Psoas muscle (tissue), 8 donors: ENCODE measurements around the gene NOL11. TPM values are rescaled to one million over a fixed set of nuclear protein-coding genes. Genes with fewer than 3 reads are reported as not detected.
A peak's percentile ranks its signal among the peaks of the same experiment; 100 is the strongest.

Experiments
- ATAC-seq, 4 donors: fragments of 200-7000 bp; cut with Tn5 transposase; one replicate each; pipeline ENCODE4 v1.9.1; 2020; ENCODE audit warnings: moderate library complexity in 3 of 4, mild to moderate bottlenecking in 2 of 4
- DNase-seq, 2 donors: peaks; one replicate each; pipeline ENCODE4 v3.0.0-alpha.2; 2020
- H3K27ac ChIP-seq: fragments of 200-600 bp; one replicate; pipeline ENCODE4 v1.8.0; 2022
- H3K27me3 ChIP-seq, 3 donors: fragments of 200-600 bp in 1 of 3; one replicate each; pipeline versions ENCODE4 v1.6.1 to v1.8.0; 2013 to 2022; ENCODE audit warnings: low read length in 2 of 3, mild to moderate bottlenecking in 2 of 3, moderate library complexity in 1 of 3; ENCODE audit not compliant: insufficient read depth in 3 of 3
- H3K36me3 ChIP-seq, 2 donors: fragments of 200-600 bp in 1 of 2; one replicate each; pipeline versions ENCODE4 v1.6.1 to v1.8.0; 2013 to 2022; ENCODE audit warnings: low read depth in 1 of 2, mild to moderate bottlenecking in 1 of 2, moderate library complexity in 1 of 2; ENCODE audit not compliant: insufficient read depth in 1 of 2
- H3K4me1 ChIP-seq: fragments of 200-600 bp; one replicate; pipeline ENCODE4 v1.8.0; 2022
- H3K4me3 ChIP-seq: fragments of 200-600 bp; one replicate; pipeline ENCODE4 v1.8.0; 2022; ENCODE audit warnings: mild to moderate bottlenecking
- H3K9me3 ChIP-seq: fragments of 200-600 bp; one replicate; pipeline ENCODE4 v1.8.0; 2022
- WGBS, 3 donors: extraction: QIAGEN DNeasy Blood & Tissue Kit; methylation state at CpG; one replicate each; pipeline versions ENCODE4 v1.1.6 to v1.1.7; 2013; 5-methylcytosine and 5-hydroxymethylcytosine counted together
- intact Hi-C, 2 donors: fragments of 100-400 bp; cut with DNase I; formaldehyde crosslinking; loops; one replicate each; pipeline versions ENCODE4 v1.11.0 to v1.14.2; 2022
- long read RNA-seq, 2 donors: library from polyadenylated mRNA; unstranded; transcript quantifications; one replicate each; pipeline ENCODE4 v2.0.0, GENCODE V29; 2021
- polyA plus RNA-seq, 3 donors: library from polyadenylated mRNA; stranded (reverse); fragments of 200-250 nt; gene quantifications; one replicate each; pipeline ENCODE4 v1.2.3, GENCODE V29; 2013
- total RNA-seq, 4 donors: library from RNA; stranded (reverse); fragmentation: NEBNext Ultra II Directional in 2 of 4; extraction: Animal tissue kit (Norgen Biotek cat#: 25700) in 2 of 4; gene quantifications; one replicate each; pipeline versions ENCODE4 v1.2.1 to v1.2.4, GENCODE V29; 2021 to 2023
- TF ChIP-seq, protein P1 (sequence below): fragments of 200-600 bp; IDR thresholded peaks from one replicate; pipeline ENCODE4 v1.8.0; 2022; ENCODE audit warnings: antibody characterized with exemption
- donor health status: healthy with polysubstance abuse.
- donor health status: DM: no; HTN: no; CAD: no; lungs with moderate emphysema.
- donor health status: Bipolar disorder and iron deficiency.
- donor health status: healthy.
- donor health status: DM: yes; HTN: yes; CAD: no.
- donor health status: DM: no; HTN: no; CAD: no.
- donor health status: DM: no; HTN: no; CAD: no.
- donor health status: DM: yes; HTN: yes; CAD: no.

The NOL11 gene
- total RNA-seq: 10 to 100 TPM; 29.9 to 37.3 (median 33.3) TPM
- polyA plus RNA-seq: 10 to 100 TPM; 30.9 to 53.6 (median 52.1) TPM
- long read RNA-seq, donor 1, transcript NOL11-201 (18 exons, 2,947 nt): major isoform, 26 of 29 reads
- long read RNA-seq, donor 1, partial matches to known transcripts: 2 of 29 reads
- long read RNA-seq, donor 1, other reads (novel, unspliced or antisense): 1 of 29 reads
- long read RNA-seq, donor 2, transcript NOL11-201 (18 exons, 2,947 nt): major isoform, 55 of 61 reads
- long read RNA-seq, donor 2, partial matches to known transcripts: 0 of 61 reads
- long read RNA-seq, donor 2, other reads (novel, unspliced or antisense): 6 of 61 reads

DNA sequence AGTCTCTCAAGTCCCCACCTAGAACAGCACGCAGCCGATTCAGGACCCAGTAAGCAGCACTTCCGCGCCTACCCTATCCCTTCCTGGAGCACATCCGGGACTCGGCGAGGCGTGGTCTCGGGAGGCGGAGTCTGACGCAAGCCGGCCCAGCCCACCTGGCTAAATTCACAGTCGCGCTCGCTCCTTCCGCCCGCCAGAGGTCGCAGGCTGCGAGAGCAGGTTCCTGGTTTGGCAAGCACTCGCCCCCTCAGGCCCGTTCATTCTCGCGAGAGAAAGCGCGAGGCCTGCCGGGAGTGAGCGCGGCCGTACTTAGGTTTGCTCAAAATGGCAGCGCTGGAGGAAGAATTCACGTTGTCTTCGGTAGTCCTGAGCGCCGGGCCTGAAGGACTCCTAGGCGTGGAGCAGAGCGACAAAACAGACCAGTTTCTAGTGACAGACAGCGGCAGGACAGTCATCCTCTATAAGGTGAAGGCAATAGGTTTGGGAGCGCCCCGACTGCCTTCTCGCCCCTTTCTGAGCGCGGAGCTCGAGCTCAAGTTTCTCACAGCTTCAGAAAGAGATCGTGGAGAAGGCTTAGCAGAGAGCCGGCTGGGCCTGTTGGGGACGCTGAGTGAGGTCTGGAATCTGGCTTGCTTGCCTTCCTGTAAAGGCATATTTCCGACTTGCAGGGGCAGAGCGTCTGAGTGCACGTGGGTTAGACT is at the start of gene NOL11:
TSS of gene NOL11 (plus strand) at position 313 of the 701 bp plus-strand sequence. CDS start at position 325, 12 bp downstream.
- H3K9me3 ChIP-seq: no peaks in the 10 kb centered on the region
- TF ChIP-seq, protein P1, sequence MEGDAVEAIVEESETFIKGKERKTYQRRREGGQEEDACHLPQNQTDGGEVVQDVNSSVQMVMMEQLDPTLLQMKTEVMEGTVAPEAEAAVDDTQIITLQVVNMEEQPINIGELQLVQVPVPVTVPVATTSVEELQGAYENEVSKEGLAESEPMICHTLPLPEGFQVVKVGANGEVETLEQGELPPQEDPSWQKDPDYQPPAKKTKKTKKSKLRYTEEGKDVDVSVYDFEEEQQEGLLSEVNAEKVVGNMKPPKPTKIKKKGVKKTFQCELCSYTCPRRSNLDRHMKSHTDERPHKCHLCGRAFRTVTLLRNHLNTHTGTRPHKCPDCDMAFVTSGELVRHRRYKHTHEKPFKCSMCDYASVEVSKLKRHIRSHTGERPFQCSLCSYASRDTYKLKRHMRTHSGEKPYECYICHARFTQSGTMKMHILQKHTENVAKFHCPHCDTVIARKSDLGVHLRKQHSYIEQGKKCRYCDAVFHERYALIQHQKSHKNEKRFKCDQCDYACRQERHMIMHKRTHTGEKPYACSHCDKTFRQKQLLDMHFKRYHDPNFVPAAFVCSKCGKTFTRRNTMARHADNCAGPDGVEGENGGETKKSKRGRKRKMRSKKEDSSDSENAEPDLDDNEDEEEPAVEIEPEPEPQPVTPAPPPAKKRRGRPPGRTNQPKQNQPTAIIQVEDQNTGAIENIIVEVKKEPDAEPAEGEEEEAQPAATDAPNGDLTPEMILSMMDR: peak; percentile 88
- intact Hi-C loops: loop anchor here (2.0 to 10.0 kb wide), 2 partner anchors 107 kb away; partner anchors contain the start of gene BPTF (in 2 of the 2)
- DNase-seq (peak; percentile 99), ATAC-seq (peak; percentile 99)
- H3K4me3 ChIP-seq: peak within 1 kb of the TSS; percentile 80
- peaks cover 9 to 35% of the 10 kb centered on the region in 2 donors for H3K36me3 ChIP-seq
- H3K27ac ChIP-seq: peak within 1 kb of the TSS; percentile 90
- WGBS, 3 donors: 0 to 1% (median 0%) methylated on average over 49 of the region's 49 CpGs
- no peaks in the 10 kb centered on the region for H3K27me3 ChIP-seq
- peaks cover 14% of the 10 kb centered on the region for H3K4me1 ChIP-seq

DNA sequence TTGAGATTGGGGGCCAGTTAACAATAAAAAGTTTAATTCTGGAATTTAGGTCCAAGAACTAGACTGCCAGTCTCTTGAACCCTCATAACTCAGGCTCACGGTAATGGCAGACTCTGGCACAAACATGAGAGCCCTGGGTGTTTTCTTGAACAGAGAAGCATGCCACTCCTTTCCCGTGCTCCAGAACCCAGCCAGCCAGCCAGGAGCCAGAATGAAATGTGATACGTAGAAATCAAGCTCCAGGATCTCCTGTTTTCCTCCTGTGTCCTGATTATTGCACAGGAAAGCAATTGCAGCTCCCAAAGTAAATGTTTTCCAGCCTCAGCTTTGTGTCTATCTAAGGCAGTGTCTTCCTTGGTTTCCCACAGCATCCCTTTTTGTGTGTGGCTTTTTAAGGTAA is 46.2 kb upstream of the NOL11 start:
- ATAC-seq: no peak
- intact Hi-C loops: no loop called here
- TF ChIP-seq, protein P1: no peak
- Histone ChIP-seq H3K27ac (no peak overlapping the region), H3K36me3 (peaks cover 0 to 2% of the 10 kb centered on the region in 2 donors), H3K9me3 (no peaks in the 10 kb centered on the region), H3K27me3 (no peaks in the 10 kb centered on the region), H3K4me1 (peaks cover 5% of the 10 kb centered on the region), H3K4me3 (no peak overlapping the region)
- 7 to 11% (median 11%) methylated on average over 3 of the region's 3 CpGs for WGBS, 3 donors
- DNase-seq: no peak

- Histone ChIP-seq H3K27me3 (no peaks in the 10 kb centered on the region), H3K9me3 (no peaks in the 10 kb centered on the region), H3K4me1 (peaks cover 5% of the 10 kb centered on the region), H3K36me3 (peaks cover 0 to 2% of the 10 kb centered on the region in 2 donors), H3K27ac (no peak overlapping the region), H3K4me3 (no peak overlapping the region)
- TF ChIP-seq, protein P1: no peak
- 76 to 83% (median 77%) methylated on average over 10 of the region's 10 CpGs for WGBS, 3 donors
- no peak for DNase-seq
- intact Hi-C loops: no loop called here
- no peak for ATAC-seq
These were observed 45.0 kb upstream of the NOL11 start for GRCh38 chr17:67672592-67673335.

- DNase-seq: no peak
- intact Hi-C loops: no loop called here
These were observed 42.3 kb upstream of the NOL11 start for GRCh38 chr17:67675481-67675880.

More at GRCh38 chr17:67675481-67675880, 42.3 kb upstream of the NOL11 start:
- Histone ChIP-seq H3K4me1 (peaks cover 5% of the 10 kb centered on the region), H3K36me3 (no peaks in the 10 kb centered on the region), H3K9me3 (no peaks in the 10 kb centered on the region), H3K4me3 (no peak overlapping the region), H3K27me3 (no peaks in the 10 kb centered on the region), H3K27ac (no peak overlapping the region)
- TF ChIP-seq, protein P1: no peak
- no peak for ATAC-seq
- 57 to 71% (median 70%) methylated on average over 4 of the region's 4 CpGs for WGBS, 3 donors
